GM23338 (cell line): ENCODE results near the gene PAQR6.

Experiments used
- CREB1 ChIP-seq: fragments of 250-450 bp; sonication (Bioruptor Pico); IDR thresholded peaks from 2 replicates; pipeline ENCODE4 v1.5.0; 2020; ENCODE audit warnings: low read depth, mild to moderate bottlenecking, moderate library complexity
- EZH2 ChIP-seq: fragments of 200-600 bp; sonication (generic); IDR thresholded peaks from one replicate; pipeline ENCODE4 v1.8.0; 2017; ENCODE audit warnings: antibody characterized with exemption, mild to moderate bottlenecking, low read depth; ENCODE audit not compliant: unreplicated experiment
- EZH2phosphoT487 ChIP-seq: fragments of 200-600 bp; sonication (generic); IDR thresholded peaks from one replicate; pipeline ENCODE4 v1.8.1; 2018; ENCODE audit warnings: antibody characterized with exemption; ENCODE audit not compliant: unreplicated experiment
- JUNB ChIP-seq: IDR thresholded peaks from one replicate; pipeline ENCODE4 v1.6.1; 2016; ENCODE audit warnings: antibody characterized with exemption; ENCODE audit not compliant: unreplicated experiment
- NANOG ChIP-seq: IDR thresholded peaks from 2 replicates; pipeline ENCODE4 v1.6.1; 2016; ENCODE audit warnings: antibody characterized with exemption, borderline replicate concordance
- POLR2AphosphoS5 ChIP-seq: IDR thresholded peaks from 2 replicates; pipeline ENCODE4 v1.6.1; 2016; ENCODE audit warnings: antibody characterized with exemption, low read depth
- STAT1 ChIP-seq: IDR thresholded peaks from one replicate; pipeline ENCODE4 v1.6.1; 2016; ENCODE audit warnings: antibody characterized with exemption; ENCODE audit not compliant: unreplicated experiment
- TF ChIP-seq, protein P1 (sequence below), 2 experiments: fragments of 200-600 bp in 1 of 2; sonication (generic) in 1 of 2; conservative IDR thresholded peaks; 2 replicates each; pipeline versions ENCODE4 v1.5.1 to v1.6.1; 2016 to 2017; ENCODE audit warnings: antibody characterized with exemption in 2 of 2, low read depth in 2 of 2, mild to moderate bottlenecking in 2 of 2, moderate library complexity in 1 of 2
- TF ChIP-seq, protein P2 (sequence below): IDR thresholded peaks from one replicate; pipeline ENCODE4 v1.6.1; 2018; ENCODE audit warnings: antibody characterized with exemption; ENCODE audit not compliant: unreplicated experiment
- TF ChIP-seq, protein P3 (sequence below): IDR thresholded peaks from 2 replicates; pipeline ENCODE4 v1.6.1; 2016; ENCODE audit warnings: antibody characterized with exemption

DNA sequence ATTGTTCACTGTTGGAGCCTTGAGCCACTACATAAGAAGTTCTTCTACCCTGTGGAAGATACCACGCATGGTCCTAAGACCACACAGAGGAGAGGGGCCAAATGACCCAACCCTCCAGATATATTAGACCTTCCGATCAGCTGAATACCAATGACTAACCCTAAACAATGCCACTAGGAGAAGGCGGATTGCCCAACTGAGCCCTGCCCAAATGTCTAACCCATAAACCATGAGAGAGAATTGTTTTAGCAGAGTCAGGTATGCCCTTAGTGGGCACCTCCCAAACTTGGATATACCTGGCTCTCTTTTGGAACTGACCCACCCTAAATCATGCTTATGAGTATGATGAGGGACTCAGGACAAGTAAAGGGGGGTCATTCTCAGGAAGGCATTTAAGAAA, 22.5 kb upstream of the PAQR6 start:
- TF ChIP-seq POLR2AphosphoS5 (no peak), EZH2 (no peak), CREB1 (CRISPR knock-in tag) (no peak), JUNB (no peak), EZH2phosphoT487 (no peak), STAT1 (no peak), NANOG (no peak)
- TF ChIP-seq, protein P1, sequence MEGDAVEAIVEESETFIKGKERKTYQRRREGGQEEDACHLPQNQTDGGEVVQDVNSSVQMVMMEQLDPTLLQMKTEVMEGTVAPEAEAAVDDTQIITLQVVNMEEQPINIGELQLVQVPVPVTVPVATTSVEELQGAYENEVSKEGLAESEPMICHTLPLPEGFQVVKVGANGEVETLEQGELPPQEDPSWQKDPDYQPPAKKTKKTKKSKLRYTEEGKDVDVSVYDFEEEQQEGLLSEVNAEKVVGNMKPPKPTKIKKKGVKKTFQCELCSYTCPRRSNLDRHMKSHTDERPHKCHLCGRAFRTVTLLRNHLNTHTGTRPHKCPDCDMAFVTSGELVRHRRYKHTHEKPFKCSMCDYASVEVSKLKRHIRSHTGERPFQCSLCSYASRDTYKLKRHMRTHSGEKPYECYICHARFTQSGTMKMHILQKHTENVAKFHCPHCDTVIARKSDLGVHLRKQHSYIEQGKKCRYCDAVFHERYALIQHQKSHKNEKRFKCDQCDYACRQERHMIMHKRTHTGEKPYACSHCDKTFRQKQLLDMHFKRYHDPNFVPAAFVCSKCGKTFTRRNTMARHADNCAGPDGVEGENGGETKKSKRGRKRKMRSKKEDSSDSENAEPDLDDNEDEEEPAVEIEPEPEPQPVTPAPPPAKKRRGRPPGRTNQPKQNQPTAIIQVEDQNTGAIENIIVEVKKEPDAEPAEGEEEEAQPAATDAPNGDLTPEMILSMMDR (conservative IDR thresholded peaks at IDR 0.05; ENCODE audit: low read depth in 2 of 2), result no peak
- TF ChIP-seq, protein P2, sequence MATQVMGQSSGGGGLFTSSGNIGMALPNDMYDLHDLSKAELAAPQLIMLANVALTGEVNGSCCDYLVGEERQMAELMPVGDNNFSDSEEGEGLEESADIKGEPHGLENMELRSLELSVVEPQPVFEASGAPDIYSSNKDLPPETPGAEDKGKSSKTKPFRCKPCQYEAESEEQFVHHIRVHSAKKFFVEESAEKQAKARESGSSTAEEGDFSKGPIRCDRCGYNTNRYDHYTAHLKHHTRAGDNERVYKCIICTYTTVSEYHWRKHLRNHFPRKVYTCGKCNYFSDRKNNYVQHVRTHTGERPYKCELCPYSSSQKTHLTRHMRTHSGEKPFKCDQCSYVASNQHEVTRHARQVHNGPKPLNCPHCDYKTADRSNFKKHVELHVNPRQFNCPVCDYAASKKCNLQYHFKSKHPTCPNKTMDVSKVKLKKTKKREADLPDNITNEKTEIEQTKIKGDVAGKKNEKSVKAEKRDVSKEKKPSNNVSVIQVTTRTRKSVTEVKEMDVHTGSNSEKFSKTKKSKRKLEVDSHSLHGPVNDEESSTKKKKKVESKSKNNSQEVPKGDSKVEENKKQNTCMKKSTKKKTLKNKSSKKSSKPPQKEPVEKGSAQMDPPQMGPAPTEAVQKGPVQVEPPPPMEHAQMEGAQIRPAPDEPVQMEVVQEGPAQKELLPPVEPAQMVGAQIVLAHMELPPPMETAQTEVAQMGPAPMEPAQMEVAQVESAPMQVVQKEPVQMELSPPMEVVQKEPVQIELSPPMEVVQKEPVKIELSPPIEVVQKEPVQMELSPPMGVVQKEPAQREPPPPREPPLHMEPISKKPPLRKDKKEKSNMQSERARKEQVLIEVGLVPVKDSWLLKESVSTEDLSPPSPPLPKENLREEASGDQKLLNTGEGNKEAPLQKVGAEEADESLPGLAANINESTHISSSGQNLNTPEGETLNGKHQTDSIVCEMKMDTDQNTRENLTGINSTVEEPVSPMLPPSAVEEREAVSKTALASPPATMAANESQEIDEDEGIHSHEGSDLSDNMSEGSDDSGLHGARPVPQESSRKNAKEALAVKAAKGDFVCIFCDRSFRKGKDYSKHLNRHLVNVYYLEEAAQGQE, result no peak
- TF ChIP-seq, protein P3, sequence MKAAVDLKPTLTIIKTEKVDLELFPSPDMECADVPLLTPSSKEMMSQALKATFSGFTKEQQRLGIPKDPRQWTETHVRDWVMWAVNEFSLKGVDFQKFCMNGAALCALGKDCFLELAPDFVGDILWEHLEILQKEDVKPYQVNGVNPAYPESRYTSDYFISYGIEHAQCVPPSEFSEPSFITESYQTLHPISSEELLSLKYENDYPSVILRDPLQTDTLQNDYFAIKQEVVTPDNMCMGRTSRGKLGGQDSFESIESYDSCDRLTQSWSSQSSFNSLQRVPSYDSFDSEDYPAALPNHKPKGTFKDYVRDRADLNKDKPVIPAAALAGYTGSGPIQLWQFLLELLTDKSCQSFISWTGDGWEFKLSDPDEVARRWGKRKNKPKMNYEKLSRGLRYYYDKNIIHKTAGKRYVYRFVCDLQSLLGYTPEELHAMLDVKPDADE, result no peak
